Hepatocyte (in vitro differentiated cells): ENCODE results near the gene PPA2.

Source experiments
- CTCF ChIP-seq: fragments of 200-600 bp; sonication (generic); IDR thresholded peaks from 2 replicates; pipeline ENCODE4 v1.5.1; 2016; ENCODE audit warnings: antibody characterized with exemption, mild to moderate bottlenecking; ENCODE audit not compliant: poor library complexity
- EZH2 ChIP-seq: fragments of 200-600 bp; sonication (generic); IDR thresholded peaks from 2 replicates; pipeline ENCODE4 v1.6.1; 2016; ENCODE audit warnings: antibody characterized with exemption, mild to moderate bottlenecking, borderline replicate concordance
- EZH2phosphoT487 ChIP-seq: fragments of 200-600 bp; sonication (generic); IDR thresholded peaks from one replicate; pipeline ENCODE4 v1.6.1; 2018; ENCODE audit warnings: antibody characterized with exemption, mild to moderate bottlenecking, low read depth, moderate library complexity; ENCODE audit not compliant: unreplicated experiment, severe bottlenecking

DNA sequence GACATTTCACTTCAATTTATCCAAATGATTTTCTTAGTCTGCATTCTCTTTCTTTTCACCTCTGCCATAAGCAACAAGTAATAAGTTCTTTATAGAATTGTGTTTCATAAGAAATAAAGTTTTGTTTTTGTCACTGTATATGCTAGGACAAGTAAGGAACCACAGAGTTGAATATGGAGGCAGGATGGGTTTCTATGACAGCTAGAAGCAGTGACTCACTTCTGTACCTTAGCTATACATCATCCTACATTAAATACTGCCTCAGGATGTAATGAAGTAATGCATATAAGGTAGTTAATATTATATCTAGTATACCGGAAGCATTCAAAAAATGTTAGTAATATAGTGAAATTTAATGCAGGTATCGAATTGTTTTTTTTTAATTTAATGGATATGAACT is 128.0 kb downstream of the PPA2 start:
- TF ChIP-seq CTCF: no peak
- no peak for TF ChIP-seq EZH2phosphoT487
- no peak for TF ChIP-seq EZH2
